ENCODE measurements around the gene ZDHHC8. TPM values are rescaled to one million over a fixed set of nuclear protein-coding genes. Genes with fewer than 3 reads are reported as not detected.

Gene ZDHHC8
- total RNA-seq, 2 donors from 2014 or later, result 14.1 to 36.6 TPM

- H3K27me3 ChIP-seq (replicated peaks; ENCODE audit: insufficient read depth), result no peaks in the 10 kb centered on the region
- intact Hi-C loops (cut with DNase I), result no loop called here
- H3K27ac ChIP-seq, result no peak overlapping the region
- H3K36me3 ChIP-seq, result peaks cover 10 to 27% of the 10 kb centered on the region in 2 donors
- H3K9me3 ChIP-seq, result no peaks in the 10 kb centered on the region
- no peaks in the 10 kb centered on the region for H3K4me1 ChIP-seq (replicated peaks)
- no peak for TF ChIP-seq POLR2A (IDR thresholded peaks at IDR 0.05)
- TF ChIP-seq POLR2AphosphoS5 (IDR thresholded peaks at IDR 0.05), result no peak
- TF ChIP-seq CTCF (IDR thresholded peaks at IDR 0.05), result no peak
- no peak for DNase-seq (ENCODE audit: low spot score)
- no peak overlapping the region for H3K4me3 ChIP-seq
- WGBS, result 99% methylated on average over 4 of the region's 4 CpGs
Measured at GRCh38 chr22:20095521-20095920, 36.1 kb upstream of the ZDHHC8 start.

GRCh38 chr22:20096574-20097420, 34.8 kb upstream of the ZDHHC8 start:
- Histone ChIP-seq H3K27ac (no peak overlapping the region), H3K9me3 (no peaks in the 10 kb centered on the region), H3K36me3 (peaks cover 4 to 15% of the 10 kb centered on the region in 2 donors), H3K4me1 (replicated peaks) (no peaks in the 10 kb centered on the region), H3K27me3 (replicated peaks; ENCODE audit: insufficient read depth) (no peaks in the 10 kb centered on the region), H3K4me3 (no peak overlapping the region)
- TF ChIP-seq CTCF (IDR thresholded peaks at IDR 0.05), result no peak
- no peak for TF ChIP-seq POLR2A (IDR thresholded peaks at IDR 0.05)
- no peak for TF ChIP-seq POLR2AphosphoS5 (IDR thresholded peaks at IDR 0.05)
- 100% methylated on average over 2 of the region's 2 CpGs for WGBS
- no peak for DNase-seq (ENCODE audit: low spot score)
- intact Hi-C loops (cut with DNase I), result no loop called here

- intact Hi-C loops (cut with DNase I), result no loop called here
- Histone ChIP-seq H3K9me3 (no peaks in the 10 kb centered on the region), H3K4me1 (replicated peaks) (no peaks in the 10 kb centered on the region), H3K27ac (no peak overlapping the region), H3K4me3 (no peak overlapping the region), H3K27me3 (replicated peaks; ENCODE audit: insufficient read depth) (no peaks in the 10 kb centered on the region), H3K36me3 (peaks cover 4 to 7% of the 10 kb centered on the region in 2 donors)
- TF ChIP-seq POLR2A (IDR thresholded peaks at IDR 0.05) (no peak), POLR2AphosphoS5 (IDR thresholded peaks at IDR 0.05) (no peak), CTCF (IDR thresholded peaks at IDR 0.05) (no peak)
- no peak for DNase-seq (ENCODE audit: low spot score)
- WGBS, result 91% methylated on average over 6 of the region's 6 CpGs
Measured at GRCh38 chr22:20099099-20099711, 32.4 kb upstream of the ZDHHC8 start.

- no peak overlapping the region for H3K27ac ChIP-seq
- WGBS, result 84% methylated on average over 8 of the region's 8 CpGs
- intact Hi-C loops (cut with DNase I), result no loop called here
- no peaks in the 10 kb centered on the region for H3K27me3 ChIP-seq (replicated peaks; ENCODE audit: insufficient read depth)
- H3K9me3 ChIP-seq, result no peaks in the 10 kb centered on the region
- H3K4me1 ChIP-seq (replicated peaks), result no peaks in the 10 kb centered on the region
- DNase-seq (ENCODE audit: low spot score), result no peak
- no peak for TF ChIP-seq CTCF (IDR thresholded peaks at IDR 0.05)
- no peak for TF ChIP-seq POLR2AphosphoS5 (IDR thresholded peaks at IDR 0.05)
- TF ChIP-seq POLR2A (IDR thresholded peaks at IDR 0.05), result no peak
- H3K4me3 ChIP-seq, result no peak overlapping the region
- H3K36me3 ChIP-seq, result peaks cover 0 to 11% of the 10 kb centered on the region in 2 donors
Measured at GRCh38 chr22:20101638-20102037, 30.0 kb upstream of the ZDHHC8 start.
